Fibroblast of skin of scalp (primary cell): ENCODE measurements around the gene SFMBT1.
"Not testable (repeated sequence)": the region's sequence is repeated elsewhere in the genome, so short reads cannot be mapped to it uniquely, and the experiment has no call there.

Source experiments
- DNase-seq: peaks from one replicate; pipeline ENCODE4 v3.0.0-alpha.2; 2013

SFMBT1 gene

DNA sequence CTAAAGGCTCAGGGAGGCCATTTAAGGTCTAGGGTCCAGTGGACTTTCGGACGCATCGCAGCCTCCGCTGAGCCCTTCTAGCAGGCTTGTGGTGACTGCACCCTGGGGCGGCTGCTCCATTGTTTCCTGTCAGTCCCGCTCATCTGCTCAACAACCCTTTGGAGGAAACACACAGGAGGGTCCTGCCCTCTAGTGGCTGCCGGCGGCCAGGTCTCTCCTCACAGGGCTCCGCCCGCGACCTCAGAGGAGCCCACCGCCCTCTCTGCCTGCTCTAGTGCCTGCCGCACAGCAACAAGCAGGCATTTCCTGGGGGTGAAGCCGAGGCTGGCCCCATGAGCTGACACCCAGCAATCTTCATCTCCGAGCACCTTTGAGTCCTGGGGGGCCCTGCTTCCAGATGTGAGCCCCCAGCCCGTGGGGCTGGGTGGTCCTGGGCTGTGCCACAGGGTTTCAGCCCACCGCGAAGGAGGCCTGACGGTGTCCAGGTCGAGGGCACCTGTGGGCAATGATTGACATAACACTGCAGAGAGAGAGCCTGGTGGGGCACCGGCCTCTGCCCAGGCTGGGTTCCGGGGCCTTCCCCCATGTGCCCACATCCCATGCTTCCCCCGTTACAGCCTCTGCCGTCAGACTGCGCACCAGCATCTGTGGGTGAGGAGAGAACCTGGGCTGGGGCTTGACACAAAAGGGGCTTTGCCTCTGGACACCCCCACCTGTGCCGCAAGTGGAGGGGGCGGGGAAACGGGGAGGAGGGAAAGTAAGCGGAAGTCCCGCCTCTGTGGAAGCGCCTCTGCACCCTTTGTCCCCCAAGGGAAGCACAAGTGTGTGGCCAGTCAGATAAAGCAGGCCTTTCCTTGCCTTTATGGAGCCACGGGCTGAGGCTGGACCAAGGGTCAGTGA lies 27.0 kb upstream of the SFMBT1 start:
- DNase-seq, result peak; percentile 76

DNA sequence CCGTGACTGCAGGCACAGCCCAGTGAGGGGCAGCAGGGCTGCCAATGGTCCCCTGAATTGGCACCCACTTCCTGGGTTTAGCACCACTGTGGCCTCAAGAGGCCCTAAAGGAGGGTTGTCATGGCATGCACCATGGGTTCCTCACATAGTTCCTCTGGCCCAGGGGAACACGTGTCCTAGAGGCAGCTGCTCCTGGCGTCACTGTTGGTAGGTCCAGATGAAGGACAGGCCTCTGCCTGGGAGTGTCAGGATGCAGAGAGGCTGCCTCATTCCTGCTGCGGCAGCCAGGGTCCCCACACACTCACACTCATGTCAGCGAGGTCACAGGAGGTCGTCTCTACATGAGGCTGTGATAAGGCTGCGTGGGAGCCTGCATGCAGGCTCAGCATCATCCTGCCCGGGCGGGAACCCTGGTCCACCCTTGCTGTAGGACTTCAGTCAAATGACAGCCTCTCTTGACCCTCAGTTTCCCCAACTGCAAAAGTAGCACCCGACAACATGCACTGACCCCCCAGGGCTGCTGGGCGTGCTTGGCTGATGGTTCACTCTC lies 26.1 kb upstream of the SFMBT1 start:
- no peak for DNase-seq

DNA sequence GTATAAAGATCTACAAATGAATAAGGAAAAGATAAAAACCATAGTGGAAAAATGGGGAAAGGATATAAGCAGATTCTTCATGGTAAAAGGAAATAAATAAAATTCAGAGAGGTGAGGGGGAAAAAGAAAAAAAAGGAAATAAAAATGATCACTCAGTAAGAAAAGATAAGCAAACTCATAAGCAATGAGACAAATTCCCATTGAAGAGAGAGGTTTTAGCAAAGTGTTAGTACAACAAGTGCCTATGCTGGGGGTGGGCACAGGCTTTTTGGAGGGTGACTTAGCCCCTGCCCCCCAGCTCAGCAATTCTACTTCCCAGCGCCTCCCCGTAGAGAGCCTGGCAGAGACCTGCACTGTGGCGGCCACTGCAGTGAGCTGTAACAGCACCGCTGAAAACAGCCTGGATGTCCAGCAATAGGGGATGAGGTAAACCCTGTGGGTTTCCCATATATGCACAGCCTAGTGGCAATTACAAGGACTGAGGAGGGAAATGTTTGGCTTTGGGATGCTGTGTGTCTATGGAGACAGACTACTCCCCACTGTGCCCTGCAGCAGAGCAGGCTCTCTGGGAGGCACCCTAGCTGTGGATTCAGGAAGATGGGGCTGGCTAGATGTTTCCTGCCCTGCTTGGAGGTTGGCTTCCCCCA lies 23.7 kb upstream of the SFMBT1 start:
- DNase-seq, result peak; percentile 27

DNA sequence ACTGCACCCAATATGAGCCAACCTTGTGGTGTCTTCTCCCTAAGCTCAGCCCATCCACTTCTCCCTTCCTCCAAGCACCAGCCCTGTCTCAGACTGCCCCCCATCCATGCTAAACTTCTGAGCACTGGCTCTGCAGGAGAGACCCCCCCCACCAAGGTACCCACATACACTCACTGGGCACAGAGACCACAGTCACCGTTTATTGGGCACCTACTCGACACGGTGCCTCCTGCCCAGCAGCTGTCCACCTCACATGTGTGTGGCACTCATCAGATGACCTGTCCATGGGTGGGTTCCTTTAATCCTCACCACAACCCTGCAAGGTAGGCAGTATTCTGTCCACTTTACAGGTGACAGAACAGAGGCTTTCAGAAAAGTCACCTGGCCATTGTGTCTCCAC lies 22.3 kb upstream of the SFMBT1 start:
- DNase-seq, result no peak

DNA sequence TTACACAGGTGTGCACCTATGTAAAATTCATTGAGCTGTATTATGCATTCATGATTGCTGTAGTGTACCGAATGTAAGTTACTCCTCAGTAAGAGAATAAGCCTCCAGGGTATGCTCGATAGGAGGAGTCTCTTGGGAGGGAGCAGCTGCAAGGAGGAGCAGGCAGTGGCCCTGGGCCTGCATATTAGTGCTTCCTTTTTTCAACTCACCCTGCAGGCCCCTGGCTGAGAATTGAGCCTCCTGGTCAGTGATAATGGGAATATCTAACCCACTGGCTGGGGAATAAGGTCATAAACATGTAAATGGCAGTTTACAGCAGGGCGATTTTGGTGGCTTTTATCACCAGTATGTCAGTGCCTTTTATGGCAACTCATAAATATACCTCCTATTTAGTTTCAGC lies 21.7 kb upstream of the SFMBT1 start:
- no peak for DNase-seq

DNA sequence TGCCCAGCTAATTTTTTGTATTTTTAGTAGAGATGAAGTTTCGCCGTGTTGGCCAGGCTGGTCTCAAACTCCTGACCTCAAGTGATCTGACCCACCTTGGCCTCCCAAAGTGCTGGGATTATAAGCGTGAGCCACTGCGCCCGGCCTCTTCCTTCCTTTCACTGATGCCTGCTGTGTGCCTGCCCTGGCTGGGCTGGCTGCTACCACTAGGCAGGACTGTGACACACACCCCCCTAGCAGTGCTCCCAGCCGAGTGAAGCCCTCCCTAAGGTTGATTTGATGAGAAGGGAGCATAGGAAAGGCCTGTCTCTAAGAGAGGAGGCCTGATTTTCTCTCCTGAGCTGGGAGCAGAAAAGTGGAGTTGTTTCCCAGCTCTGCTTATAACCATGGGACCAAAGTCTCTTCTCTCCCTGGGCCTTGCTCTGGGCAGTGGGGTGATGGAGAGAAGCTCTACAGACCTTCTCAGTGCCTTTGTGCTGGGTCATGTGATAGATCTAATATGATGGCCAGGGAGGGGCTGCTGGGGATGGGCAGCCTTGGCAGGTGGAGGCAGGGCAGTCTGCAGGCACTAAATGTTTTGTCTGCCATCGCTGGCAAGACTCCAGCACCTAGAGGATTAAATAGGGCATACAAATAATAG lies 20.1 kb upstream of the SFMBT1 start:
- no peak for DNase-seq

DNA sequence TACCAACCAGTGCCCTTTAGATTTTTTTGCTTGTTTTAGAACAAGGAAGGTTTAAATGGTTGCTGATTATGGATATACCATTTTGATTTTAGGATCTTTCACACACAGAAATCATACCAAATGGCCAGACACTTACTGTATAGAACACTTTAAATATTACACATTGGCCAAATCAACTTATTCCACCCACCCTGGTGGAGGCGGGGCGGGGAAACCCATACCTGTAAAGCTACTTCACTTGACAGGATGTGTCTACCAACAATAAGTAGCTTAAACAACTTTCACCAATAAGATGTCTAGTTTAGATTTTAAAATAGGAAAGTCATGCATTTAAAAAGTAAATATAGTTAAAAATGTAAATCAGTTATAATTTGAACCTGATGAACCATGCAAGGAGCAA lies 17.0 kb upstream of the SFMBT1 start:
- no peak for DNase-seq

DNA sequence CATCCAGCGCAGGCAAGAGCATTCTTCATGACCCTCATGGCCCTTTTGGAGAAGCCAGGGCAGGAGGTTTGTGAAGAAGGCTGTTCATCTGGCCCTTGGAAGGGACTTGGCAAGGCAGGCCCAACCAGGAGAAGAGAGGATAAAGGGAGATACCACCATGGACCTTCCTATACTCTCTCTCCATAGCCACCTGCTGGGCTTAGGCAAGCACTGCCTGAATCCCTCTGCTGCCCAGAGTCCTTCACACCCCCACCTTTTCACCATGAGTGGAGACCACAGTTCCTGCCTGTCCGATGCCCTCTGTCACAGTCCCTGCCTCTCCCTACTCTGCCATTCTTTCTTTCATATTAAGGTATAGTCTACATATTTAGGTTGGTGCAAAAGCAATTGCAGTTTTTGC lies 10.6 kb upstream of the SFMBT1 start:
- DNase-seq, result no peak

DNA sequence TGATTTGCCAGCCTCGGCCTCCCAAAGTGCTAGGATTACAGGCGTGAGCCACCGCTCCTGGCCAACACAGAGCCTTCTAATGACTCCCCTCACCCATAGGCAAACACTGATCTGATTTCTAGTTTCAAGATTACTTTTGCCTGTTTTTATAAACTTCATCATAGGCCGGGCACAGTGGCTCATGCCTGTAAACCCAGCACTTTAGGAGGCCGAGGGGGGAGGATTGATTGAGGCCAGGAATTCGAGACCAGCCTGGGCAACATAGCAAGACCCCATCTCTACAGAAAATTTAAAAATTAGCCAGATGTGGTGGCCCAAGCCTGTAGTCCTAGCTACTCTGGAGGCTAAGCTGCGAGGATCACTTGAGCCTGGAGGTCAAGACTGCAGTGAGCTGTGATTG lies 8.4 kb upstream of the SFMBT1 start:
- DNase-seq, result not testable (repeated sequence)

DNA sequence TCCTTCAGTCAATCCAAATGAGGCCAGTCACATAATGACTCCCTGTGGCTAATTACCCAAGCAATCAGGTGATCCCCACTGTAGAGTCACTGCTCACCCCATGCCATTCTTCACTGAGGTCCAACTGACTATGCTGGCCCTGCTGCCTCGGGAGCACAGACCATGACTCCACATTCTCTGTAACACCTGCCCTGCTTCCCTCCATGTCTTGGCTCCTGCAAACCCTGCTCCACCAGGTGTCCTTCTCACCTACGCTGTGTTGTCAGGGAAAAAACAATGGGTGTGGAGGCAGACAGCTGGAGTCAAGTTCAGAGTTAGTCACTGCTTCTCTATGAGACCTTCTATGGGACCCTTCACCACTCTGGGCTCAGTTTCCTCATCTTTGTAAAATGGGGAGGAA lies 6.1 kb upstream of the SFMBT1 start:
- no peak for DNase-seq

DNA sequence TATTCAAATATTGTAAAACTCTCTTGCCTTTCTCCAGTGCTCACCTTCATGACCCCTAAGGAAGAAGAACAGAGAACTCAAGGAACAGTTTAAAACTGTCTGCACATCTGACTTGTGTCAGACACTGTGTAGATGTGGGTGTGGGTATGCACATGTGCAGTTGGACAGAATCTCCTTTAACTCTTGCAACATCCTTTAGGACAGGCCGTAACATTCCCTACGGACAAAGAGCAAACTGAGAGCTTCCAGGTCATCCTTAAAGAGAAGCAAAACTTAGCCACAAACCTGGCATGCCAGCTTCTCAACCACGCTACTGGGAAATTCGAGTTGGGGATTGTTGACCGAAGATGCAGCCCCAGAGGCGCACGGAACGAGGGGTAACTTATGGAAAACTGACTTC lies 4.1 kb upstream of the SFMBT1 start:
- no peak for DNase-seq

DNA sequence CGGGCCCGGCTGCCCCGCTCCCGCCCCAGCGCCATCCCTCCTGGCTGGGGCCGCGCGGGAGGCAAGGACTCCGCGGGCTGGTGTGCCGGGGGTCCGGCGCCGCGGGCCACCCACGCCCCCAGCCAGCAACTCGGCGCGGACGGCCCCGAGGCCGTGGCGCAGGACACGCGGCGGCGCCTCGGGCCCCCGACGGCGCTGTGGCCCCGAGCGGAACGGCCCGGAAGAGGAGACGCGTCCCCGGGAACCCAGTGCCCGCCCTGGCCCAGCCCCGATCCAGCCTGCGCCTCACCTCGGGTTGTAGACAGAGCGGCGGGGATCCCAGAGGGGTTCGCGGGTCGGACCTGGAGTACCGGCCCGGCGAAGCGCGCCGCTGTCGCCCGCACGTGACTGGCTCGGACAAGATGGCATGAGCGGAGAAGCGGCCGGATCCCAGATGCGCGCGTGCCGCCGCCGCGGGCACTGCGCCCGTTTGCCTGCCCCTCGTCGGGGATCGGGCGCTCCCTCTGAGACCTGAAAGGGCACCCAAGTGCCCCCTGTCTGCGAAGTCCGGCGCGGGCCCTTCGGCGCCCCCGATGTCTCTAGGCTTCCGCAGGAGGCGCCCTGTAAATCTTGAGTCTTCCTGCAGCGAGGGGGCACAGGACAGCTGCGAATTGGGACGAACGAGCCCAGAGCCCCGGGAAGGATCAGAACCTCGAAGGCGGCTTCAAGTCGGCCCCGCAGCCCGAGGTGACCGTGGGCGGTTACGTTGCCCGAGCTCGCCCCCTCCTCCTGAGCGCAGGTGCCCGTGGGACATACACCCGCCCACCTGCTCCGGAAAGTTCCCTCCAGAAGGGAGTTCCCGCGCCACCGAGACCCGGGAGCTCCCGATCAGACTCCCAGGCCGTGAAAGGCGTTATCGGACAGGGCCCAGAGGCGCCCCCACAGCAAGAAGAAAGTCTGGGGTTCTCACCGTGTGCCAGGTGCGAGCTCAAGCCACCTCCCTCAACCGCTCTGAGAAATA lies 598 bp upstream of the SFMBT1 start:
- DNase-seq, result peak; percentile 32

DNA sequence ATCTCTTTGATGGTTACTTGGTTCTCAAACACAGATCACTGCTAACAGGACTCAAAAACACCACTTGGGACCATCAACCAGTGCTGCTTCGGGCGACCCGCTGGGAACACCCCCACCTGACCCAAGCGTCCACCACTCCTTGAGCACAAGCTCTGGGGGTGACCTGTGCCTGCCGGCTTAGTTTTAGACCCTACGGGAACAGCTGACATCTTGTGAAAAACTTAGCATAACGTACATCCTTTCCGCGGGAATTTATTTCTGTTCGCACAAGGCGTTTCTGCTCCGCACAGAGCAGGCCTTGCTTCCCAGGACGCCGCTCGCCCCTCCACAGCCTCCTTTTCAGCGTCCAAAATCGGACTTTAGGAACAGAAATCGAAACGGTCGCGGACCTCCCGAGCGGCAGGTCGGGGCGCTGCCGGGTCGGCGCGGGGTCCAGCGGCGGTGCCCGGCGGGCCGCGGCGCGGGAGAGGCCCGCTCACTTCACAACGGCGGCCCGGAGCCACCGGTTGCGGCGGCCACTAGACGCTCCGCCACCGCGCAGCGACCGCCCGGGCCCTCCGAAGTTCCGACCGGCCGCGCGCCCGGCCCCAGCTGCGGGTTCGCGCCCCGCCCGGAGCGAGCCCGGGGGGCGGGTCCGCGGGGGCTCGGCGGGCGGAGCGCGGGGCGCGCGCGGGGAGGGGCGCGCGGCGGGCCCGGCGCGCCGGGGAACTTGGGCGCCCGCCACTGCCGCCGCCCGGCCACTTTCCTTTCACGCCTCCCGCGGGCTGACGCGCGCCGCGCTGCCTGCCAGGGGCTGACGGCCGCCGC lies 959 bp downstream of the SFMBT1 start:
- peak; percentile 52 for DNase-seq

DNA sequence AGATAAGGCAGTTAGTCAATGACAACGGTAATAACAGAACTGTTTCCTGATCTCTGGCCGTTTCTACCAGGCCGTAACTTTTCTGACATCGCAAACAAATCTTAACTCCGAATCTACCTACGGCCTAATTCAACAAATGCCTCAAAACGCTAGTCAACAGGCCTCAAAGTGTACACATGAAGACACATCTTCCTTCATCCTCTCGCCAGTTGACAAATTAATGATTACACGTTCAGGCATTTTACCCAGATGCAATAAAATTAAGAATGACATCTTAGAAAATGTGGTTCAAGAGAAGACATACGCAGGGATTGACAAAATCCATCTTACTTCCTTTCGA lies 1.5 kb downstream of the SFMBT1 start:
- DNase-seq, result no peak

DNA sequence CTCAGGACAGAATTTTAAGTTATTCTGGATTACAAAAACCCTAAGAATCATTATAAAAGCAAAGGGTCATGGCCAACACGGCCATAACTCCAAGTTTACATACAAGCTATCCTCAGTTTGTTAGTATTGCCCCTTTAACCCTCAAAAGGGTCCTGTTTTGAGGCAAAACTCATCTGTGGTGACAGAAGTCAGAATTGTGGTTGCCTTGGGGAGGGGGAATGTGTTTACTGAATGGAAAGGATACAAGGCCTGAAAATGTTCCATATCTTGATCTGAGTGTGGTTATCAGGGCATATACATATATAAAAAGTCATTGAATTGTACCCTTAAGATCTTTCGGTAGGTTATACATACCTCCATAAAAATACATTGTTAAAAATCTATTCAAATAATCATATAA lies 2.1 kb downstream of the SFMBT1 start:
- no peak for DNase-seq

DNA sequence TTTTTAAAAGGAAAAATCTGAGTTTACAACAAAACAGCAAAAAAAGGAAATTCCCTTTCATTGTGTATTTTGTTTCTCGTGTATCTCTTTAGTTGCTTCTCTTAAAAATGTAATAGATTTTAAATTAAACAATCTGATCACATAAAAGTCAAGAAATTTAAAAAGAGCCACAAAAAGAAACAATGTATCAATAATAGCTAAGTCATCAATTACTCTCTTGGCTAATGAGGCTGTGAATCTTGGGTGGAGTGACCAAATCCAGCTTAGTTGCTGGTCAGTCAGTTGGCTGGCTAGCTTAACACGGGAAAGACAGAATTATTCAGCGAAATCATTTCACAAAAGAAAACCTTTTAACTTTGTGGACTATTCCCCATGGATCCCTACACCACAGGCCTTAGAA lies 3.2 kb downstream of the SFMBT1 start:
- no peak for DNase-seq

DNA sequence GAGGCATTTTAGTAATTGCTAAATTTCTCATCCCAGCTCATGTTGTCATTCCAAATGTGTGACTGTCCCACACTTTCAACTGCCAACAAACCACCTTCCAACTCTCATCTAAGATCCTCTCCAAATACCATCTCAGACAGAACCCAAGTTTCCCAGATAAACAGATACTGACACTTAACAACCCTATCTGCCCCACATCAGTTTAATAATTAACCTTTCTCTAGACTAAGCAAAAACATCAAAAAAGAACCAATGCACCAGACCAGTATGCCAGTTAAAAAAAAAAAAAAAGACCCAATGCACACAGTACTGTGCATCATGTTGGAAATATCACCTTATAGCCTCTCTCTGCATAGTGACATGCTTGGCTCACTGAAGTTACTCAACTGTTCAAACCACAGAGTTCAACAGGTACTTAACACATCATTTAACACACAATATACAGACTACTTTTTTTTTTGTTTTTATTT lies 5.5 kb downstream of the SFMBT1 start:
- peak; percentile 36 for DNase-seq

DNA sequence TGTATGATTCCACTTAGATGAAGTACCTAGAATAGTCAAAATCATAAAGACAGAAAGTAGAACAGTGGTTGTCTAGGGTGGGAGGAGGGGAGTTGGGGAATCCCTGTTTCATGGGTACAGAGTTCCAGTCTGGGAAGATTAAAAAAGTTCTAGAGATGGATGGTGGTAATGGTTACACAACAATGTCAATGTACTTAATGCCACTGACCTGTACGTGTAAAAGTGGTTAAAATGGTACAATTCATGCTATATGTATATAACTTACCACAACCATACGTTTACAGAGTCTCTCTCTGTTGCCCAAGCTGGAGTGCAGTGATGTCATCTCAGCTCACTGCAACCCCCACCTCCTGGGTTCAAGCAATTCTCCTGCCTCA lies 6.5 kb downstream of the SFMBT1 start:
- DNase-seq, result no peak

DNA sequence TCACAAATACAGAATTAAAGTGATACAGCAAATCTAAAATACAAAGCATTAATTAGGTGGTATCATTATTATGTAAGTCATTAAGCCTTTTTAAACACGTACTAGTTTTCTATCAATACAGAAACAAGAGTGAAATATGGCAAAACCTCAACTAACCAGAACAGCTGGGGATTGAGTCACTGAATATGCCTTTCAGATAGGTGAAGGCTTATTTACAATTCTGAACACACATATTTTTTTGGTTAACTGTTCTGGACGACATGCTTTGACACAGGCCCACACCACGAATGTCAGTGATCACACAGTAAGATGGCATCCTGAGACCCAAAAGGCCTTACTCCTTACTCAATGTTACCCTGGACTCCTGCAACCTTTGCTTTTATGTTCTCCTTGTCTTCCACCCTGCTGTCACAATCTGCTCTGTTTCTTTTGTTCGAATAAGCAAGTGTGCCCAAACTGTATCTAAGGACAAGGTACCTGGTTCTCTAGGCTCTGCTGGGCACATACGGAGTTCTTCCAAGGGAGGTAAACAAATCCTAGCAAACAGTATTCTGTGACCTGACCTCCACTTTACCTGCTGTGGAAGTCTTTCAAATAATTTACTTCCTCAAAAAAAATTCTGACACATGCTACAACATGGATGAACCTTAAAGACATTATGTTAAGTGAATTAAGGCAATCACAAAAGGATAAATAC lies 7.0 kb downstream of the SFMBT1 start:
- no peak for DNase-seq

DNA sequence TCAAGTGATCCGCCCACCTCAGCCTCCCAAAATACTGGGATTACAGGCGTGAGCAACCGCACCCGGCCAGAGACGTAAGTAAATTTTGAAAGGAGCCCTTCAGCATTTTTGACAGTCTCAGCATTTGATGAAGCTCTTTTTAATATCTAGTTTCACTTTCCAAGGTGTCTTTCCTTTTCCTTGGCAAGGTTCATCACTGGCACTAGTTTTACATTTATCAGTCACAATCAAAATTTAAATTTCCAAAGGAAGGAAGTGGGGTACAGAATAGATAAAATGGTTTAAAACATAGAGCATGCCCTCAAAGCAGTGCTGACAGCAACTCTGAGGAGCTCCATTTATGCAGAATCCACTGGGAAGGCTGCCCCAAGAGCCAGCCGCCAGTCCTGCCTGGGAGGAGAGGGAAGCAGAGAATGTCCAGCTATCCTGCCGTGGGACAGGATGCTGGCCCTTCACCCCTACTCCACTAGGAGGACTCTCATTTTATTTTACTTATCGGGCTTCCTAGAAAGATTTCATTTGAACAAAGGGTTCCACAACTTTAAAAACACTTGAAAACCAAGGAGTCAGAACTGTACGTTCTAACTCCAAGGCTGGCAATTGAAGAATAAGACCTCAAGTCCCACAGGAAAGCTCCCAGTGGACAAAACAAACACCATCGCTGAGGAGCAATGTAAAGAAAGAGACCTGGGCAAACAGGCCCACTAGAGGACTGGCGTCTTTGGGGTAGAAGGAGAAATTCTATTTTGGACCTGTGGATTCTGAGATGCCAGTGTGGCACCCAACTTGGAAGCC lies 9.9 kb downstream of the SFMBT1 start:
- no peak for DNase-seq
